ENCODE measurements around the gene KHK. TPM values are rescaled to one million over a fixed set of nuclear protein-coding genes. Genes with fewer than 3 reads are reported as not detected.

The KHK gene
- polyA plus RNA-seq, 1 of the 3 experiments (the other 2 are of a cell fraction), result 10.3 TPM

- no peaks in the 10 kb centered on the region for H3K9me3 ChIP-seq
- H3K9ac ChIP-seq, result no peak overlapping the region
- no peak for DNase-seq
- peak overlapping the region in 1 of 2 experiments; percentile 64; a peak in 1 of 4 replicates for H3K27ac ChIP-seq (ENCODE audit: low read depth in 2 of 2, low read length in 1 of 2)
- 94% methylated on average over 7 of the region's 7 CpGs for WGBS (ENCODE audit: low lambda C conversion rate)
- no peaks in the 10 kb centered on the region for H3K9me2 ChIP-seq
- H3K27me3 ChIP-seq (ENCODE audit: insufficient read depth), result no peaks in the 10 kb centered on the region
- no peaks in the 10 kb centered on the region for H3K36me3 ChIP-seq (replicated peaks in 1 of 2; ENCODE audit: control insufficient read depth in 1 of 2, insufficient read depth in 2 of 2, low read length in 1 of 2)
- ChIA-PET CTCF (interaction anchor here (0.9 to 2.4 kb wide), 12 partner anchors 9 to 181 kb away, joined by 3 to 20 read pairs (median 5); partner anchors contain the start of gene PREB), POLR2A (interaction anchor here (1.0 to 2.1 kb wide), 5 partner anchors 11 to 51 kb away, joined by 3 to 18 read pairs (median 5); partner anchors contain the start of genes KHK, OST4 and PREB)
- peaks cover 0 to 21% of the 10 kb centered on the region in 2 experiments; a peak in 1 of 4 replicates for H3K4me1 ChIP-seq (ENCODE audit: control insufficient read depth in 1 of 2, insufficient read depth in 2 of 2, low read depth in 1 of 2, low read length in 1 of 2)
- no peak overlapping the region; the same call in 1 of the 2 replicates for H3K4me2 ChIP-seq
- H4K20me1 ChIP-seq (ENCODE audit: insufficient read depth), result no peaks in the 10 kb centered on the region
- H3K4me3 ChIP-seq (ENCODE audit: low read depth in 2 of 2, low read length in 1 of 2), result no peak overlapping the region; a peak in 1 of 4 replicates
- 0 out of 2 replicates have a peak overlapping the region, but pooled peaks have one; percentile 94 for H2AFZ ChIP-seq (ENCODE audit: low read depth)
- TF ChIP-seq JUND (IDR thresholded peaks at IDR 0.05), result no peak
- no peak for TF ChIP-seq EZH2phosphoT487 (IDR thresholded peaks at IDR 0.05; ENCODE audit: borderline replicate concordance, low read depth)
- TF ChIP-seq RFX5 (IDR thresholded peaks at IDR 0.05; ENCODE audit: low read length), result no peak
- no peak for TF ChIP-seq GATA2 (CRISPR knock-in tag; IDR thresholded peaks at IDR 0.05)
- no peak for TF ChIP-seq FOXM1 (IDR thresholded peaks at IDR 0.05; ENCODE audit: low read depth)
- TF ChIP-seq FOXJ3 (CRISPR knock-in tag; IDR thresholded peaks at IDR 0.05), result no peak
- TF ChIP-seq RXRA (IDR thresholded peaks at IDR 0.05; ENCODE audit: borderline replicate concordance, low read depth), result no peak
- no peak for TF ChIP-seq IRF3 (IDR thresholded peaks at IDR 0.05; ENCODE audit: low read depth, low read length)
- no peak for TF ChIP-seq ELF1 (IDR thresholded peaks at IDR 0.05)
- no peak for TF ChIP-seq YY1 (IDR thresholded peaks at IDR 0.05; ENCODE audit: low read depth)
- TF ChIP-seq MEF2A (IDR thresholded peaks at IDR 0.05; ENCODE audit: borderline replicate concordance, low read depth), result no peak
- TF ChIP-seq USF1 (IDR thresholded peaks at IDR 0.05; ENCODE audit: borderline replicate concordance, low read depth), result no peak
- peaks cover 3% of the 10 kb centered on the region for H3F3A ChIP-seq (replicated peaks; ENCODE audit: insufficient read depth)
- no peaks in the 10 kb centered on the region for H3K79me2 ChIP-seq (ENCODE audit: insufficient read depth)
Observed at GRCh38 chr2:27122791-27123190, 36.2 kb downstream of the KHK start.

- peak; percentile 94 for DNase-seq
- no peak within 1 kb of the TSS for H3K9ac ChIP-seq
- TF ChIP-seq SMC3 (IDR thresholded peaks at IDR 0.05; ENCODE audit: low read depth, low read length), result no peak
- no peak for TF ChIP-seq RAD21 (IDR thresholded peaks at IDR 0.05; ENCODE audit: low read length)
- no peak for TF ChIP-seq JUND (IDR thresholded peaks at IDR 0.05)
- TF ChIP-seq FOXM1 (IDR thresholded peaks at IDR 0.05; ENCODE audit: low read depth), result no peak
- no peak for TF ChIP-seq MAX (IDR thresholded peaks at IDR 0.05; ENCODE audit: low read depth)
- peak; percentile 34 for TF ChIP-seq NRF1 (IDR thresholded peaks at IDR 0.05; ENCODE audit: low read depth, low read length)
- no peak for TF ChIP-seq FOXJ3 (CRISPR knock-in tag; IDR thresholded peaks at IDR 0.05)
- TF ChIP-seq USF2 (IDR thresholded peaks at IDR 0.05; ENCODE audit: borderline replicate concordance, low read depth, low read length), result no peak
- TF ChIP-seq POLR2AphosphoS5 (IDR thresholded peaks at IDR 0.05; ENCODE audit: low read depth, low read length), result peak; percentile 53
- TF ChIP-seq GABPA (IDR thresholded peaks at IDR 0.05; ENCODE audit: low read depth), result no peak
- TF ChIP-seq EP300 (IDR thresholded peaks at IDR 0.05; ENCODE audit: borderline replicate concordance in 1 of 2, low read depth in 1 of 2, low read length in 1 of 2), result no peak
- no peak for TF ChIP-seq TCF12 (IDR thresholded peaks at IDR 0.05)
- peak; percentile 3; the same call in 1 of the 2 replicates for TF ChIP-seq TAF1 (IDR thresholded peaks at IDR 0.05; ENCODE audit: borderline replicate concordance, low read depth, low read length)
- TF ChIP-seq MXI1 (IDR thresholded peaks at IDR 0.05; ENCODE audit: low read depth, low read length), result peak; percentile 91
- no peak for TF ChIP-seq MEF2A (IDR thresholded peaks at IDR 0.05; ENCODE audit: borderline replicate concordance, low read depth)
- no peak for TF ChIP-seq RCOR1 (IDR thresholded peaks at IDR 0.05; ENCODE audit: low read length)
Observed at GRCh38 chr2:27123302-27124150, 37.0 kb downstream of the KHK start, which contains the start of gene ABHD1. ABHD1 (plus strand) TSS chr2:27123815; CDS start chr2:27123949, 134 bp downstream.

More at GRCh38 chr2:27123302-27124150, 37.0 kb downstream of the KHK start, which contains the start of gene ABHD1:
- H3K36me3 ChIP-seq (replicated peaks in 1 of 2; ENCODE audit: control insufficient read depth in 1 of 2, insufficient read depth in 2 of 2, low read length in 1 of 2), result no peaks in the 10 kb centered on the region
- H3K9me3 ChIP-seq, result no peaks in the 10 kb centered on the region
- peak within 1 kb of the TSS; percentile 94 for H2AFZ ChIP-seq (ENCODE audit: low read depth)
- H3K4me1 ChIP-seq (ENCODE audit: control insufficient read depth in 1 of 2, insufficient read depth in 2 of 2, low read depth in 1 of 2, low read length in 1 of 2), result peaks cover 0 to 18% of the 10 kb centered on the region in 2 experiments; a peak in 1 of 4 replicates
- H3K4me2 ChIP-seq, result peak within 1 kb of the TSS; percentile 59
- ChIA-PET POLR2A (interaction anchor here (0.6 to 2.1 kb wide), 7 partner anchors 10 to 51 kb away, joined by 3 to 18 read pairs (median 5); partner anchors contain the start of genes KHK, OST4 and PREB), CTCF (interaction anchor here (0.7 to 2.5 kb wide), 18 partner anchors 8 to 235 kb away, joined by 3 to 20 read pairs (median 4); partner anchors contain the start of genes KHK and PREB)
- H3K4me3 ChIP-seq (ENCODE audit: low read depth in 2 of 2, low read length in 1 of 2), result peak within 1 kb of the TSS; percentile 54 to 59
- no peaks in the 10 kb centered on the region for H3K9me2 ChIP-seq
- H3K27me3 ChIP-seq (ENCODE audit: insufficient read depth), result no peaks in the 10 kb centered on the region
- H3F3A ChIP-seq (replicated peaks; ENCODE audit: insufficient read depth), result peaks cover 3% of the 10 kb centered on the region
- no peaks in the 10 kb centered on the region for H4K20me1 ChIP-seq (ENCODE audit: insufficient read depth)
- WGBS (ENCODE audit: low lambda C conversion rate), result 8% methylated on average over 27 of the region's 47 CpGs
- H3K79me2 ChIP-seq (ENCODE audit: insufficient read depth), result no peaks in the 10 kb centered on the region
- H3K27ac ChIP-seq (ENCODE audit: low read depth in 2 of 2, low read length in 1 of 2), result peak within 1 kb of the TSS in 1 of 2 experiments; percentile 64; a peak in 1 of 4 replicates

Data from SK-N-SH (cell line).